ENCODE results near the gene ANKRD60. TPM values are rescaled to one million over a fixed set of nuclear protein-coding genes. Genes with fewer than 3 reads are reported as not detected.

Gene ANKRD60
- total RNA-seq, 4 donors from 2014 or later = not detected

DNA sequence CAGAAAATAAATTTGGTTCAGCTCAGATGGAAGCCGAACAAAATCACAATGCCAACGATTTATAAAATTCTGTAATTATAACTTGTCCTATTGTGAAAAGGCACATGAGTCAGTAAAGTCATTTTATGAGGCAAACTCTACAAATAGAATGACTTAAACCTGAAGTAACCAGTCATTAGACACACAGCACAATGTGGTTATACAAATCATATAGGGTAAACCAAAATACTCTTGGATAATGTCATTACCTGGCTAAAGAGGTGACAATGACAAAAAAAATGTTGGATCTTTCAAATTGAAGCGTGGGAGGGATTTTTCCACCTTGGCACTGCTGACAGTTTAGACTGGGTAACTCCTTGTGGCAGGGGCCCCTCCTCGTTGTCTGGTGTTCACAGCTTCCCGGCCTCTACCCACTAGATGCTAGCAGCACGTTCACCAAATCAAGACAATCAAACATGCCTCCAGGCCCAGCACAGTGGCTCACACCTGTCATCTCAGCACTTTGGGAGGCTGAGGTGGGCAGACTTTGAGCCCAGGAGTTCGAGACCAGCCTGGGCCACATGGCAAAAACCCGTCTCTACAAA lies 5.0 kb downstream of the ANKRD60 start:
- H3K36me3 ChIP-seq = no peaks in the 10 kb centered on the region
- H3K4me1 ChIP-seq = peaks cover 0 to 5% (median 0%) of the 10 kb centered on the region in 4 donors
- no peak for DNase-seq (ENCODE audit: low spot score in 2 of 2)
- H3K9me3 ChIP-seq = peaks cover 0 to 14% (median 0%) of the 10 kb centered on the region in 4 donors
- H3K27me3 ChIP-seq = peaks cover 3 to 94% of the 10 kb centered on the region in 2 donors
- no peak overlapping the region for H3K27ac ChIP-seq
- 76 to 83% methylated on average over 8 of the region's 8 CpGs for WGBS, 2 donors
- no peak for TF ChIP-seq EP300 (IDR thresholded peaks at IDR 0.05)
- no peak for TF ChIP-seq CTCF (IDR thresholded peaks at IDR 0.05)
- no peak for TF ChIP-seq POLR2A (IDR thresholded peaks at IDR 0.05)
- H3K4me3 ChIP-seq = no peak overlapping the region

DNA sequence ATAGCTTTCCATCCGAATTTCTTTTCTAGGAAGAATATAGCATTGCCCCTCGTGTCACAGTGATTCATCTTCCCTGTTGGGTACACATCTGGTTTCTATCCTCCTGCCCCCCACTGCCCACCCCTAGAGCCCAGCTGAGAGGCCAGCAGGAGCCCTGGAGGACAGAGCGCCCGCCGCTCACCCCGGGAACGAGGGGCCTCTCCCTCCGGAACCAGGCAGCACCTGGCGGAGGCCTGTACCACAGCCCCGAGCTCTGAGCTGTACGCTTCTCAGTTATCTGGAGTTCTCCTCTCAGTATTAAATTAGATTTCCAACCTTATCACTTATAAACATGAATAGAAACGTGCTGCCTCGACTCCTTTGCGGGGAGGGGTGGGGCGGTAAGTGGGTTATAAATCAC lies 6.0 kb downstream of the ANKRD60 start:
- Histone ChIP-seq H3K27me3 (peaks cover 3 to 86% of the 10 kb centered on the region in 2 donors), H3K4me3 (no peak overlapping the region), H3K9me3 (peaks cover 0 to 17% (median 0%) of the 10 kb centered on the region in 4 donors), H3K4me1 (no peaks in the 10 kb centered on the region), H3K36me3 (no peaks in the 10 kb centered on the region), H3K27ac (no peak overlapping the region)
- no peak for TF ChIP-seq POLR2A (IDR thresholded peaks at IDR 0.05)
- no peak for TF ChIP-seq CTCF (IDR thresholded peaks at IDR 0.05)
- no peak for TF ChIP-seq EP300 (IDR thresholded peaks at IDR 0.05)
- WGBS, 2 donors = 76 to 83% methylated on average over 15 of the region's 15 CpGs
- DNase-seq (ENCODE audit: low spot score in 2 of 2) = no peak

- WGBS, 2 donors = 80 to 92% methylated on average over 4 of the region's 4 CpGs
- peaks cover 0 to 54% of the 10 kb centered on the region in 2 donors for H3K27me3 ChIP-seq
- no peak for TF ChIP-seq CTCF (IDR thresholded peaks at IDR 0.05)
- TF ChIP-seq EP300 (IDR thresholded peaks at IDR 0.05) = no peak
- H3K27ac ChIP-seq = no peak overlapping the region
- H3K36me3 ChIP-seq = no peaks in the 10 kb centered on the region
- no peak for DNase-seq (ENCODE audit: low spot score in 2 of 2)
- H3K4me3 ChIP-seq = no peak overlapping the region
- peaks cover 0 to 17% (median 0%) of the 10 kb centered on the region in 4 donors for H3K9me3 ChIP-seq
- H3K4me1 ChIP-seq = no peaks in the 10 kb centered on the region
Observed at GRCh38 chr20:58219342-58219700, 9.1 kb downstream of the ANKRD60 start.

DNA sequence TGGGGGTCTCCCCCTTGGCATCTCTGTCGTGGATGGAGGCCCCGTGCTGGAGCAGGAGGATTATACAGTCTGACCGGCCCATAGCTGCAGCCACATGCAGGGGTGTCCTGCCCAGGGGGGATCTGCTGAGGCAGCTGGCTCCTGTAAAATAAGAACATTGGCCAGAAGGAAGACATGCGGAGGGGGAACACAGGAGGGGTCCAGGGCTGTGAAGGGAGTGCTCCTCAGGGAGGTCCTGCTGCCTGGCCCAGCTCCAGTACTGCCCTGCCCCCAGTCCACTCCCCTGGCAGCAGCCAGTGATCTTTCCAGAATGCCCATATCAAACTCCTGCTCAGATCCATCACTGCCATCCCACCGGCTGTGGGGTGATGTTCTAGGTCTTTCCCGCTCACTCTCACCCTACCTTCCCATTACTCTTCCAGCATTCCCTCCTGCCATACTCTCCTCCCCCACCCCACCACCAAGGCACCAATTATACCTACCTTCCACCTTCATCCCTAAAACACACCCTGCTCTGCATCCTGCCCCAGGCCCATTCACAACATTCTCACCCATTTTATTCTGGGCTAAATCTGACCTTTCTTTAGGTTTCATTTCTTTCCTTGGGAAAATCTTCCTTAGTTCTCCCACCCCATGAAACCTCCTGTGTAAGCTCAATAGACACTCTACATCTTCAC lies 9.7 kb downstream of the ANKRD60 start:
- Histone ChIP-seq H3K4me1 (no peaks in the 10 kb centered on the region), H3K36me3 (no peaks in the 10 kb centered on the region), H3K4me3 (no peak overlapping the region), H3K9me3 (peaks cover 0 to 17% (median 0%) of the 10 kb centered on the region in 4 donors), H3K27me3 (peaks cover 0 to 49% of the 10 kb centered on the region in 2 donors), H3K27ac (no peak overlapping the region)
- no peak for DNase-seq (ENCODE audit: low spot score in 2 of 2)
- 64 to 72% methylated on average over 6 of the region's 6 CpGs for WGBS, 2 donors
- TF ChIP-seq EP300 (IDR thresholded peaks at IDR 0.05) (no peak), CTCF (IDR thresholded peaks at IDR 0.05) (no peak), POLR2A (IDR thresholded peaks at IDR 0.05) (no peak)

DNA sequence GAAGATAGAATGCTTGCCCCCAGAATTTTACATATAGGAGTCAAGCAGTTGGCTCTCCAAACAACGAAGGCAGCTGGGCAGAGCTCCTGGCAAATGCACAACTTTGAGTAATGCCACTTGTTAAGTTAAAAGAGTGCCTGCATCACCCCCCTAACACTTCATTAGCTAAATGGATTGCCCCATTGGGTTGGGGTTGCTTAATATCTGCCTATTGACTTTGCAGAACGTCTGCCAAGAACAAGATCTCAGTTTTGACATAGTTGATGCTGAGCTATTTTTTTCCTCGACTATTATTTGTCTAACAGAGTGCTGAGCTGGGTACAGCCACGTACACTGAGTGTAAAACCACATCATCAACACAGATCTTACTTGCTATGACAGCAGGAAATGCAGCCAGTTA lies 12.1 kb downstream of the ANKRD60 start:
- 44 to 46% methylated on average over 4 of the region's 4 CpGs for WGBS, 2 donors
- DNase-seq (ENCODE audit: low spot score in 2 of 2) = no peak
- H3K9me3 ChIP-seq = peaks cover 0 to 17% (median 0%) of the 10 kb centered on the region in 4 donors
- no peaks in the 10 kb centered on the region for H3K36me3 ChIP-seq
- H3K4me1 ChIP-seq = no peaks in the 10 kb centered on the region
- no peak overlapping the region for H3K4me3 ChIP-seq
- TF ChIP-seq EP300 (IDR thresholded peaks at IDR 0.05) (no peak), POLR2A (IDR thresholded peaks at IDR 0.05) (no peak), CTCF (IDR thresholded peaks at IDR 0.05) (no peak)
- H3K27me3 ChIP-seq = peaks cover 0 to 26% of the 10 kb centered on the region in 2 donors
- H3K27ac ChIP-seq = no peak overlapping the region
